OCI-LY3 (cell line): ENCODE data around the gene TMEM135.

Source experiments
- H2AFZ ChIP-seq: fragments of 200-600, 300-600 bp; shearing (Covaris generic); 2 replicates; pipeline ENCODE4 v1.6.0; 2014; ENCODE audit warnings: antibody characterized with exemption, low read depth, low read length
- H3K27ac ChIP-seq: fragments of 200-600, 300-600 bp; sonication (generic); 2 replicates; pipeline ENCODE4 v1.5.1; 2014; ENCODE audit warnings: mild to moderate bottlenecking, low read length, moderate library complexity, mixed read lengths
- H3K27me3 ChIP-seq: fragments of 200-600, 300-600 bp; sonication (generic); 2 replicates; pipeline ENCODE4 v1.6.1; 2014; ENCODE audit warnings: low read depth, low read length, mixed read lengths
- H3K36me3 ChIP-seq: fragments of 200-600, 300-600 bp; sonication (generic); replicated peaks from 2 replicates; pipeline ENCODE3; 2014; ENCODE audit warnings: low read depth, low read length, mixed read lengths
- H3K4me1 ChIP-seq: fragments of 300-600, 200-600 bp; sonication (generic); 2 replicates; pipeline ENCODE4 v1.6.1; 2014; ENCODE audit warnings: low read length, mixed read lengths
- H3K4me2 ChIP-seq: fragments of 200-600, 300-600 bp; sonication (generic); 2 replicates; pipeline ENCODE4 v1.6.1; 2014; ENCODE audit warnings: low read length, mixed read lengths
- H3K4me3 ChIP-seq: fragments of 300-600, 200-600 bp; sonication (generic); 2 replicates; pipeline ENCODE4 v1.5.1; 2014; ENCODE audit warnings: antibody characterized with exemption, mild to moderate bottlenecking, low read length, moderate library complexity
- H3K79me2 ChIP-seq: fragments of 300-600, 200-600 bp; shearing (Covaris generic); 2 replicates; pipeline ENCODE4 v1.6.1; 2014; ENCODE audit warnings: mild to moderate bottlenecking, low read length, mixed read lengths
- H3K9ac ChIP-seq: fragments of 300-600, 200-600 bp; shearing (Covaris generic); 2 replicates; pipeline ENCODE4 v1.6.0; 2014; ENCODE audit warnings: mild to moderate bottlenecking, low read length, moderate library complexity
- H3K9me3 ChIP-seq: fragments of 200-600, 300-600 bp; shearing (Covaris generic); 2 replicates; pipeline ENCODE4 v1.6.1; 2014; ENCODE audit warnings: low read length, mixed read lengths; ENCODE audit not compliant: insufficient read depth
- H4K20me1 ChIP-seq: fragments of 200-600, 300-600 bp; sonication (generic); 2 replicates; pipeline ENCODE4 v1.6.1; 2016; ENCODE audit warnings: low read length, mixed read lengths; ENCODE audit not compliant: insufficient read depth
- CTCF ChIP-seq: fragments of 200-600, 300-600 bp; sonication (generic); IDR thresholded peaks from 2 replicates; pipeline ENCODE4 v1.5.1; 2014; ENCODE audit warnings: antibody characterized with exemption, low read length, low read depth
- EZH2phosphoT487 ChIP-seq: fragments of 200-600 bp; shearing (Covaris generic); IDR thresholded peaks from 2 replicates; pipeline ENCODE4 v1.6.1; 2018; ENCODE audit warnings: antibody characterized with exemption, mixed run types, low read depth

Gene TMEM135

DNA sequence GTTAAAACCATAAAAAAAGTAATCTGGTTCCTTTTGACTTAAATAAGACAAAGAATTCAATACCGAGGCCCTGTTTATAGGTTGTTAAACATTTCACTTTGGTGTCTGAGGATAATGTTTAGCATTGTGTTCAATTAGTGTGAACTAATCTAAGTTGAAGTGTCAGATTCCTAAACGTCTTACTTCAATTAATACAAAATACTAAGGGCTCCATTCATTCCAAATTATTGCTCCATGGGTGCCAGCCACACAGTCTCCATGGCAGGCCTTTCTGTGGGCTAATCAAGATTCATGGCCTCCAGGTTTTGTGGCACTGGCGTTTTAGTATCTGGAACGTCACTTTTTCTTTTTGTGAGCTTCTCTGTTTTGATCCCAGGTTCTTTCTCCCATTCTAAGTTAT, 89.4 kb downstream of the TMEM135 start:
- no peaks in the 10 kb centered on the region for H3K36me3 ChIP-seq
- no peak overlapping the region for H2AFZ ChIP-seq
- TF ChIP-seq CTCF (no peak), EZH2phosphoT487 (no peak)
- no peaks in the 10 kb centered on the region; the same call in 1 of the 2 replicates for H4K20me1 ChIP-seq
- H3K4me2 ChIP-seq: no peak overlapping the region
- H3K9ac ChIP-seq: no peak overlapping the region
- H3K9me3 ChIP-seq: no peaks in the 10 kb centered on the region
- H3K4me1 ChIP-seq: peaks cover 7% of the 10 kb centered on the region; the same call in 1 of the 2 replicates
- H3K4me3 ChIP-seq: no peak overlapping the region
- no peaks in the 10 kb centered on the region for H3K27me3 ChIP-seq
- H3K27ac ChIP-seq: no peak overlapping the region
- no peaks in the 10 kb centered on the region for H3K79me2 ChIP-seq

- Histone ChIP-seq H3K9ac (no peak overlapping the region), H3K4me3 (no peak overlapping the region), H3K36me3 (no peaks in the 10 kb centered on the region), H2AFZ (no peak overlapping the region), H3K27ac (no peak overlapping the region), H4K20me1 (no peaks in the 10 kb centered on the region; the same call in 1 of the 2 replicates), H3K79me2 (no peaks in the 10 kb centered on the region), H3K9me3 (no peaks in the 10 kb centered on the region), H3K27me3 (no peaks in the 10 kb centered on the region), H3K4me2 (no peak overlapping the region), H3K4me1 (peaks cover 7% of the 10 kb centered on the region; the same call in 1 of the 2 replicates)
- TF ChIP-seq CTCF (no peak), EZH2phosphoT487 (no peak)
Measured at GRCh38 chr11:87128372-87128771, 90.6 kb downstream of the TMEM135 start.

DNA sequence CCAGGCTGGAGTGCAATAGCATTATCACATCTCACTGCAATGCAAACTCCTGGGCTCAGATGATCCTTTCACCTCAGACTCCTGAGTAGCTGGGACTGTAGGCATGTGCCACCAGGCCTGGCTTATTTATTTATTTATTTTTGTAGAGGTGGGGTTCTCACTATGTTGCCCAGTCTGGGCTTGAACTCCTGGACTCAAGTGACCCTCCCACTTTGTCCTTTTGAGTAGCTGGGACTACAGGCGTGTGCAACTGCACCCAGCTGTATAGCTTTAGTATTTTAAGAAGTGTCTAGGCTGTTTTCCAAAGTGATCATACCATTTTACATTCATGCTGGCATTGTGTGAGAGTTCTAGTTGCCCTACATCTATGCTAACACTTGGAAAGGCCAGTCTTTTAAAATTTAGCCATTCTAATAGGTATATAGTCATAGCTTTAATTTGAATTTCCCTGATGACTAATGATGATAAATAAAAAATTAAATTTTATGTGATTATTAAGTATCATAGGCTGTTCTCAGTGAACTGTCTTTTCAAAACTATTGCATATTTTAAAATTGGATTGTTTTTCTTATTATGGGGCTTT, 96.9 kb downstream of the TMEM135 start:
- Histone ChIP-seq H3K4me2 (no peak overlapping the region), H2AFZ (no peak overlapping the region), H3K27me3 (no peaks in the 10 kb centered on the region), H3K79me2 (no peaks in the 10 kb centered on the region), H4K20me1 (no peaks in the 10 kb centered on the region), H3K4me1 (peaks cover 7% of the 10 kb centered on the region; the same call in 1 of the 2 replicates), H3K27ac (no peak overlapping the region), H3K36me3 (peaks cover 12% of the 10 kb centered on the region), H3K9me3 (no peaks in the 10 kb centered on the region), H3K4me3 (no peak overlapping the region), H3K9ac (no peak overlapping the region)
- TF ChIP-seq CTCF (no peak), EZH2phosphoT487 (no peak)

DNA sequence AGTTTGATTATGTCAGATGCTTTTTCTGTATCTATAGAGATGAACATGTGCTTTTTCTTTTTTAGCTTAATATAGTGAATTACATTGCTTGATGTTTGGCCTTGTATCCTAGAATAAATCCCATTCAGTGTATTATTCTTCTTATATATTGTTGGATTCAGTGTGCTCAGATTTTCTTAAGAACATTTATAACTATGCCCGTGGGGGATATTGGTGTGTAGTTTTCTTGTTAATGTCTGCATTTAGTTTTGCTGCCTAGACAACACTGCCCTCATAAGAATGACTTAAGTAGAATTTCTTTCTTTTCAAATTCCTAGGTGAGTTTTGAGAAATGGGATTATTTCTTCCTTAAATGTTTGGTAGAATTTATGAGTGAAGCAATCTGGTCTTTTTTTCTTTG, 98.5 kb downstream of the TMEM135 start:
- H3K36me3 ChIP-seq: peaks cover 12% of the 10 kb centered on the region
- no peaks in the 10 kb centered on the region for H3K9me3 ChIP-seq
- H3K4me3 ChIP-seq: no peak overlapping the region
- H3K27ac ChIP-seq: no peak overlapping the region
- no peaks in the 10 kb centered on the region for H3K27me3 ChIP-seq
- TF ChIP-seq CTCF (no peak), EZH2phosphoT487 (no peak)
- H4K20me1 ChIP-seq: no peaks in the 10 kb centered on the region
- no peaks in the 10 kb centered on the region for H3K79me2 ChIP-seq
- no peak overlapping the region for H3K9ac ChIP-seq
- no peak overlapping the region for H2AFZ ChIP-seq
- peaks cover 1% of the 10 kb centered on the region; the same call in 1 of the 2 replicates for H3K4me1 ChIP-seq
- no peak overlapping the region for H3K4me2 ChIP-seq
